GM23248 (cell line): ENCODE results near the gene KIF27. TPM values are rescaled to one million over a fixed set of nuclear protein-coding genes. Genes with fewer than 3 reads are reported as not detected.
"Not testable (repeated sequence)": the region's sequence is repeated elsewhere in the genome, so short reads cannot be mapped to it uniquely, and the experiment has no call there.

ENCODE experiments used
- DNase-seq: peaks from one replicate; pipeline ENCODE4 v3.0.0-alpha.2; 2015
- H2AFZ ChIP-seq: fragments of 200-600 bp; sonication (generic); 2 replicates; pipeline ENCODE4 v1.6.1; 2016; ENCODE audit warnings: antibody characterized with exemption
- H3F3A ChIP-seq: fragments of 200-600 bp; sonication (generic); 2 replicates; pipeline ENCODE4 v1.6.1; 2016; ENCODE audit warnings: mild to moderate bottlenecking, antibody characterized with exemption, mixed run types; ENCODE audit not compliant: insufficient read depth
- H3K27ac ChIP-seq: fragments of 200-600 bp; sonication (generic); 2 replicates; pipeline ENCODE4 v1.5.1; 2016; ENCODE audit warnings: mild to moderate bottlenecking
- H3K27me3 ChIP-seq: fragments of 200-600 bp; sonication (generic); replicated peaks from 2 replicates; pipeline ENCODE4 v1.6.1; 2016; ENCODE audit warnings: mild to moderate bottlenecking; ENCODE audit not compliant: insufficient read depth
- H3K36me3 ChIP-seq: fragments of 200-600 bp; sonication (generic); 2 replicates; pipeline ENCODE4 v1.6.1; 2016; ENCODE audit warnings: low read depth, mild to moderate bottlenecking
- H3K4me1 ChIP-seq: fragments of 200-600 bp; sonication (generic); 2 replicates; pipeline ENCODE4 v1.6.1; 2016; ENCODE audit warnings: mild to moderate bottlenecking; ENCODE audit not compliant: insufficient read depth
- H3K4me2 ChIP-seq: fragments of 200-600 bp; sonication (generic); one replicate; pipeline ENCODE4 v1.6.1; 2016; ENCODE audit warnings: mild to moderate bottlenecking; ENCODE audit not compliant: unreplicated experiment
- H3K4me3 ChIP-seq: fragments of 200-600 bp; sonication (generic); 2 replicates; pipeline ENCODE4 v1.5.1; 2016; ENCODE audit warnings: mild to moderate bottlenecking
- H3K79me2 ChIP-seq: fragments of 200-600 bp; sonication (generic); 2 replicates; pipeline ENCODE4 v1.6.1; 2016; ENCODE audit warnings: mild to moderate bottlenecking; ENCODE audit not compliant: insufficient read depth
- H3K9ac ChIP-seq: fragments of 200-600 bp; sonication (generic); 2 replicates; pipeline ENCODE4 v1.6.1; 2016; ENCODE audit warnings: mild to moderate bottlenecking
- H3K9me2 ChIP-seq: fragments of 200-600 bp; sonication (generic); 2 replicates; pipeline ENCODE4 v1.6.1; 2016; ENCODE audit warnings: mixed run types, mild to moderate bottlenecking, moderate library complexity; ENCODE audit not compliant: insufficient read depth
- H3K9me3 ChIP-seq: fragments of 200-600 bp; sonication (generic); one replicate; pipeline ENCODE4 v1.6.1; 2017; ENCODE audit warnings: low read depth
- H4K20me1 ChIP-seq: fragments of 200-600 bp; sonication (generic); 2 replicates; pipeline ENCODE4 v1.6.0; 2016; ENCODE audit not compliant: insufficient read depth
- EZH2 ChIP-seq: fragments of 200-600 bp; sonication (generic); IDR thresholded peaks from 2 replicates; pipeline ENCODE4 v1.6.1; 2018; ENCODE audit warnings: antibody characterized with exemption, mild to moderate bottlenecking; ENCODE audit not compliant: insufficient read depth, poor library complexity, severe bottlenecking
- EZH2phosphoT487 ChIP-seq: fragments of 200-600 bp; sonication (generic); IDR thresholded peaks from 2 replicates; pipeline ENCODE4 v1.6.1; 2018; ENCODE audit warnings: antibody characterized with exemption, moderate library complexity, mild to moderate bottlenecking, low read depth; ENCODE audit not compliant: insufficient read depth
- WGBS, 2 experiments: methylation state at CpG; one replicate each; pipeline ENCODE4 v1.1.6; 2015 to 2017; ENCODE audit warnings: low lambda C conversion rate in 2 of 2, low coverage in 1 of 2; ENCODE audit errors: missing lambda C conversion rate in 2 of 2; 5-methylcytosine and 5-hydroxymethylcytosine counted together
- in situ Hi-C: fragments of 300-500 bp; cut with MboI; formaldehyde crosslinking; loops from 2 replicates; pipeline ENCODE4 v1.15.0; 2020
- polyA plus RNA-seq: library from polyadenylated mRNA; unstranded; fragments of >200 nt; fragmentation: Nextera tagmentation; extraction: Ambion mirVana; gene quantifications from 2 replicates; pipeline ENCODE4 v1.2.1, GENCODE V29; 2016
- total RNA-seq: library from RNA; depleted of rRNA; stranded (reverse); fragments of >200 nt; shearing (Covaris generic); gene quantifications from 2 replicates; pipeline ENCODE4 v1.2.3, GENCODE V29; 2014

Gene KIF27
- total and polyA plus RNA-seq, 2 experiments from 2014 or later, result 1.6 to 2.5 TPM

GRCh38 chr9:83959061-83959460 is 37.8 kb upstream of the KIF27 start:
- in situ Hi-C loops, result no loop called here

GRCh38 chr9:83957248-83957513 is 35.9 kb upstream of the KIF27 start:
- Histone ChIP-seq H3K79me2 (peaks cover 22% of the 10 kb centered on the region), H3K9ac (peak overlapping the region; percentile 87), H3K4me1 (peaks cover 18% of the 10 kb centered on the region), H3K27ac (peak overlapping the region; percentile 62), H4K20me1 (no peaks in the 10 kb centered on the region), H2AFZ (peak overlapping the region; percentile 97), H3F3A (peaks cover 20% of the 10 kb centered on the region), H3K9me2 (no peaks in the 10 kb centered on the region), H3K4me2 (peak overlapping the region; percentile 92), H3K9me3 (no peaks in the 10 kb centered on the region), H3K36me3 (peaks cover 1% of the 10 kb centered on the region; the same call in 1 of the 2 replicates), H3K4me3 (peak overlapping the region; percentile 76), H3K27me3 (no peaks in the 10 kb centered on the region)
- WGBS, 2 experiments, result 5 to 15% methylated on average over 4 of the region's 4 CpGs
- TF ChIP-seq EZH2 (no peak), EZH2phosphoT487 (no peak)
- no peak for DNase-seq
- in situ Hi-C loops, result no loop called here

More at GRCh38 chr9:83959061-83959460, 37.8 kb upstream of the KIF27 start:
- H3K4me1 ChIP-seq, result peaks cover 23% of the 10 kb centered on the region
- DNase-seq, result peak; percentile 73
- H3K4me2 ChIP-seq, result no peak overlapping the region
- H3F3A ChIP-seq, result peaks cover 20% of the 10 kb centered on the region
- H3K9ac ChIP-seq, result no peak overlapping the region
- no peak overlapping the region for H3K4me3 ChIP-seq
- H3K79me2 ChIP-seq, result peaks cover 16% of the 10 kb centered on the region
- H3K27me3 ChIP-seq, result no peaks in the 10 kb centered on the region
- H2AFZ ChIP-seq, result no peak overlapping the region
- H3K9me2 ChIP-seq, result no peaks in the 10 kb centered on the region
- H3K36me3 ChIP-seq, result no peaks in the 10 kb centered on the region
- WGBS, 2 experiments, result 33 to 52% methylated on average over 4 of the region's 4 CpGs
- no peaks in the 10 kb centered on the region for H4K20me1 ChIP-seq
- H3K27ac ChIP-seq, result peak overlapping the region; percentile 18
- H3K9me3 ChIP-seq, result no peaks in the 10 kb centered on the region
- TF ChIP-seq EZH2phosphoT487, result no peak
- no peak for TF ChIP-seq EZH2

- Histone ChIP-seq H3K4me2 (peak overlapping the region; percentile 92), H3K4me3 (peak overlapping the region; percentile 76), H3K79me2 (peaks cover 22% of the 10 kb centered on the region), H3K27ac (peak overlapping the region; percentile 62), H3K9me2 (no peaks in the 10 kb centered on the region), H4K20me1 (no peaks in the 10 kb centered on the region), H3F3A (peaks cover 20% of the 10 kb centered on the region), H3K9me3 (no peaks in the 10 kb centered on the region), H3K27me3 (no peaks in the 10 kb centered on the region), H2AFZ (peak overlapping the region; percentile 97), H3K9ac (peak overlapping the region; percentile 87), H3K36me3 (peaks cover 7% of the 10 kb centered on the region), H3K4me1 (peaks cover 14% of the 10 kb centered on the region)
- TF ChIP-seq EZH2, result no peak
- TF ChIP-seq EZH2phosphoT487, result no peak
- WGBS, 2 experiments, result 2 to 3% methylated on average over 47 to 54 of the region's 57 CpGs
- in situ Hi-C loops, result no loop called here
- DNase-seq, result peak; percentile 88
Measured at GRCh38 chr9:83956436-83957247, 35.4 kb upstream of the KIF27 start.

- H3K4me1 ChIP-seq, result peaks cover 14% of the 10 kb centered on the region
- peaks cover 22% of the 10 kb centered on the region for H3K79me2 ChIP-seq
- H2AFZ ChIP-seq, result peak overlapping the region; percentile 97
- TF ChIP-seq EZH2phosphoT487 (no peak), EZH2 (no peak)
- peaks cover 20% of the 10 kb centered on the region for H3F3A ChIP-seq
- H4K20me1 ChIP-seq, result no peaks in the 10 kb centered on the region
- in situ Hi-C loops, result no loop called here
- H3K9me3 ChIP-seq, result no peaks in the 10 kb centered on the region
- no peaks in the 10 kb centered on the region for H3K9me2 ChIP-seq
- WGBS, 2 experiments, result 1 to 5% methylated on average over 22 to 23 of the region's 23 CpGs
- peaks cover 8% of the 10 kb centered on the region for H3K36me3 ChIP-seq
- H3K9ac ChIP-seq, result peak overlapping the region; percentile 87
- DNase-seq, result peak; percentile 53
- peak overlapping the region; percentile 92 for H3K4me2 ChIP-seq
- peak overlapping the region; percentile 76 for H3K4me3 ChIP-seq
- H3K27me3 ChIP-seq, result no peaks in the 10 kb centered on the region
- peak overlapping the region; percentile 62 for H3K27ac ChIP-seq
Measured at GRCh38 chr9:83956086-83956435, 34.8 kb upstream of the KIF27 start.

- DNase-seq, H3K9me3 ChIP-seq, H2AFZ ChIP-seq, in situ Hi-C loops, H4K20me1 ChIP-seq, H3F3A ChIP-seq, H3K9me2 ChIP-seq, H3K4me2 ChIP-seq, H3K4me3 ChIP-seq, H3K27ac ChIP-seq, H3K27me3 ChIP-seq, H3K9ac ChIP-seq, H3K4me1 ChIP-seq, H3K79me2 ChIP-seq: not testable (repeated sequence)
- 97% methylated on average over 39 of the region's 39 CpGs; no CpG with 5 or more reads in 1 of the 2 experiments for WGBS, 2 experiments
- H3K36me3 ChIP-seq, result peaks cover 18% of the 10 kb centered on the region
Measured at GRCh38 chr9:83948096-83948495, 26.9 kb upstream of the KIF27 start.
